ENCODE measurements around the gene KIAA1210. TPM values are rescaled to one million over a fixed set of nuclear protein-coding genes. Genes with fewer than 3 reads are reported as not detected.
"Not testable (repeated sequence)": the region's sequence is repeated elsewhere in the genome, so short reads cannot be mapped to it uniquely, and the experiment has no call there.

Gene KIAA1210
- total RNA-seq, 1 donor from 2014 or later: 4.9 TPM

- DNase-seq (ENCODE audit: low spot score): no peak
Measured at GRCh38 chrX:119040432-119040831, 87.2 kb downstream of the KIAA1210 start.

GRCh38 chrX:119036107-119037029, 91.2 kb downstream of the KIAA1210 start:
- DNase-seq (ENCODE audit: low spot score): no peak

- no peak for DNase-seq (ENCODE audit: low spot score)
Measured at GRCh38 chrX:119030990-119031389, 96.6 kb downstream of the KIAA1210 start.

- not testable (repeated sequence) for DNase-seq (ENCODE audit: low spot score)
Measured at GRCh38 chrX:119029656-119030055, 98.0 kb downstream of the KIAA1210 start.

- DNase-seq (ENCODE audit: low spot score): no peak
Measured at GRCh38 chrX:119028733-119029330, 98.8 kb downstream of the KIAA1210 start.

Other genes starting within 250 kb of the KIAA1210 start
- 6.9 TPM for gene LONRF3, start 153.2 kb downstream of the KIAA1210 start, total RNA-seq
- not detected for gene CT47C1, start 54.8 kb downstream of the KIAA1210 start, total RNA-seq
- gene PGRMC1, start 108.5 kb upstream of the KIAA1210 start, total RNA-seq: 112 TPM

Data from ureter (tissue), 1 donor.